Hepatic stellate cell (primary cell): ENCODE data around the gene DENND6B.
A peak's percentile ranks its signal among the peaks of the same experiment; 100 is the strongest.

Experiments
- DNase-seq: peaks from one replicate; pipeline ENCODE4 v3.0.0; 2011; ENCODE audit warnings: low spot score

The DENND6B gene

DNA sequence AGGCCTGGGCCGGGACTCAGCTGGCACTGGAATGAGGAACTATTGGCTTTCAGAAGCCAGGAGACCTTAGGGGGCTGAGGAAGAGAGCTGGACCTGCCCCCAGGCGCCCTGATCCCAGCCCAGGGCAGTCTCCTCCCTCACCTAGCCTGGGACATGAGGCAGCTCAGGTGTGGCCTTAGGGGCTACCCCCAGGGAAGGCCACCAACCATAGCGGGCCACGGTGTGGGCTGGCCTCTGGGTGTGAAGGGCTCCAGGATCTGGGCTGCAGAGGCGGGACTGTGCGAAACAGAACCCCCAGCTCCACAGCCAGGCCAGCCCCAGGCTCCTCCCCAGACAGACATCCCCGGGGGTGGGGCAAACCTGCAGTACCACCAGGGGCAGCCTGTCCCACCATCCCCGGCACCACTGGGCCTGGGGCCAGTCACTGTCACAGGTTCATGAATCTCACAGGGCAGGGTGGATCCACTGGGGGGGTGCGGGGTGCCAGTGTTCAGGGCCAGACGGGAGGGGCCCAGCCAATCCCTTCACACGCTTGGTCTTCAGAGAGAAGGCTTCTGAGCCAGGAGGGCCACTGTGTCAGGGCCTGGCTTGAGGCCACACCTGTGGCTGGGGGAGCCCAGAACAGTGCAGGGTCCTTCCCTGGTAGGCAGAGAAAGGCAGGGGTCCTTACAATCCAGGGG, 22.8 kb downstream of the DENND6B start:
- DNase-seq: peak; percentile 49

DNA sequence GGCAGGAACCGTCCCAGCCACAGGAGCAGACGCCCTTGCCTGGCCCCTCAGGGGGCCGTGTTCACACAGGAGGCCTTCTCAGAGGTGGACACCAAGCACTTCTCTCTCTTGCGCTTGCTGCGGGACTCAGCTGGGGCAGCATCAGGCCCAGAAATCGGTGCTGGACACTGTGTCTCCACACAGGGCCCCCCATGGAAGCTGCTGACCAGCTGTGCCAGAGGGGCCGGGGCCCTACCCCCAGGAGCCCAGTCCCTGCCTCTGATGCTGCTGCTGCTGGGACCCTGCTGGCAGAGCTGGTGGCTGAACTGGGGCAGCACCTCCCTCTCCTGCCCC, 23.3 kb downstream of the DENND6B start:
- DNase-seq: no peak

DNA sequence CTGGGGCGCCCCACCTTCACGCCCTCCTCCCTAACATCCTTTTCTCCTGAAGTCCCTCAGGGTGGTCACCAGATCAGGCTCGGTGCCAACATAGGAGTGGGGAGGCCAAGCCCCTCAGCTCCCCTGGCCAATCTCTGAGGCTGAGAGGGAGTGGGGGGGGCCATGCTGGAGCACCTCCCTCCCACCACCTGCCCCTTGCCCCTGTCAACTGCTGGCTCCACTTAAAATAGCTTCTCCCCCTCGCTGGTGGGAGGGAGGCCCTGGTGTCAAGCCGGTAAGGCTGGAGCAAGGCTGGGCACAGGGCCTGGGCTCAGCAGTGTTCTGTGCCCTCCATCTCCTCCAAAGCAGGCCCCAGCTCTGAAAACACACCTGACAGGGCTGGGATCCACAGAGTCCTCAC, 24.2 kb downstream of the DENND6B start:
- no peak for DNase-seq

DNA sequence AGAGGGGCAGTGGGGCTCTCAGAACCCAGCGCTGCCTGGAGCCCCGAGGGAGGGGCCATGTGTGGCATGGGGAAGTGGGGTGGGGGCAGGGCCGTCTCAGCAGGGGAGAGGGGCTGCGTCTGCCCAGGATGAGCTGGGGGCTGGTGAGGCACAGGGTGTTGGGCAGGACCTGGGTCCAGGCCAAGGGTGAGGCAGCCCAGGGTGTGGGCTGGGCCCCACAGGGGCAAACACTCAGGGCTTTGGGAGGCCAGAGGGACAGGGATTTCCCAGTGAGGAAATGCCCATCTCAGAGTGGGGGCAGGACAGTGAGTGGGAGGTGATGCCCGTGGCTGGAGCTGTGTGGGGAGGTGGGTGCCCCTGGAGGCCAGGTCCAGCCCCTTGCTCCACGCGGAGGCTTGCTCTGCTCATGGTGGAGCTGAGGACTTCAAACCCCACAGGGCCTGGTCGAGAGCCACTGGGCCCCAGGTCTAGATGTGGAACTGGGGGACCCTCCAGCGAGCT, 24.7 kb downstream of the DENND6B start:
- DNase-seq: no peak

DNA sequence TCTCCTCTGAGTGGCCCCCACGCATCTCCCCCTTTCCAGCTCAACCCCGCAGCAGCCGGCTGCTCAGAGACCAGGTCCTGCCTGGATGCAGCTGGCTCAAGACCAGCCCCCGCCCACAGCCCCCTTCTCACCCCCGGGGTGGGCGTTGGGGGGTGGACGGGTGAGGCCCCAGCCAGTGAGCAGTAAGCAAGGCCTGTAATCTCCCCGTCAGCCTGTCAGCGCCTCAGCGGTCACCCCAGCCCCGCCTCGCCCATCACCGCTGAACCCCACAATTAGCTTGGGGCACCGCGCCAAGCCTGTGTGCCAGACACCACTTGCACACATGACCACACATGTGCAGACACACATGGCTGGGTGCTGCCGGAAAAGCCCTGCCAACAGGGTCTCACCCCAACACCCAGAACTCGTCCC, 25.2 kb downstream of the DENND6B start:
- no peak for DNase-seq

DNA sequence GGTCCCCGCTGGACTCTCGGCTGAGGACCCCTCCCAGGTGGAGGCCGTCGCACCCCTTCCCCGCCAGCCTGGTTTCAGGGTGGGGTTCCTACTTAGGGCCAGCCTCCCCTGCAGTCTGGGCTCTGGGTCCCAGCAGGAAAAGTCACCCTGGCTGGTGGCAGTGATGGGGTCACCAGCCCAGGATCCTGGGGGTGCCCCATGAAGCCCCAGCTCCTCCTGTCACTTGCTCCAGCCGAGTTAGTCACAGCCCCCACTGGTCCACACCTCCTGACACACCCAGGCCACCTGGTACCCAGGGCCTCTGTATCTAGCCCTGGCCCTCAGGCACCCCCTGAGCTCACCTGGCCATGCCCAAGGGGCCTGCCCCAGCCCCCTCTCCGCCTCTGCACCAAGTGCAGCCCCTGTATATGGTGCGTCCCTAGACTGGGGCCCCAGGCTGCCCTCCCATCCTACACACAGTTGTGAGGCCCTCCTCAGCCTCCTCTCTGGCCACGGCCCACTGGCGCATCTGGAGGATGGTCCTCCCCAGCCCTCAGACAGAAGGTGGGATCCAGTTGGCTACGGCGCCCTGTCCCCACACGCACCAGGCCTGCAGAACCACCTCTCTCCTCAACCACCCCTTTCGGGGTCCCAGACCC, 26.1 kb downstream of the DENND6B start:
- no peak for DNase-seq

DNA sequence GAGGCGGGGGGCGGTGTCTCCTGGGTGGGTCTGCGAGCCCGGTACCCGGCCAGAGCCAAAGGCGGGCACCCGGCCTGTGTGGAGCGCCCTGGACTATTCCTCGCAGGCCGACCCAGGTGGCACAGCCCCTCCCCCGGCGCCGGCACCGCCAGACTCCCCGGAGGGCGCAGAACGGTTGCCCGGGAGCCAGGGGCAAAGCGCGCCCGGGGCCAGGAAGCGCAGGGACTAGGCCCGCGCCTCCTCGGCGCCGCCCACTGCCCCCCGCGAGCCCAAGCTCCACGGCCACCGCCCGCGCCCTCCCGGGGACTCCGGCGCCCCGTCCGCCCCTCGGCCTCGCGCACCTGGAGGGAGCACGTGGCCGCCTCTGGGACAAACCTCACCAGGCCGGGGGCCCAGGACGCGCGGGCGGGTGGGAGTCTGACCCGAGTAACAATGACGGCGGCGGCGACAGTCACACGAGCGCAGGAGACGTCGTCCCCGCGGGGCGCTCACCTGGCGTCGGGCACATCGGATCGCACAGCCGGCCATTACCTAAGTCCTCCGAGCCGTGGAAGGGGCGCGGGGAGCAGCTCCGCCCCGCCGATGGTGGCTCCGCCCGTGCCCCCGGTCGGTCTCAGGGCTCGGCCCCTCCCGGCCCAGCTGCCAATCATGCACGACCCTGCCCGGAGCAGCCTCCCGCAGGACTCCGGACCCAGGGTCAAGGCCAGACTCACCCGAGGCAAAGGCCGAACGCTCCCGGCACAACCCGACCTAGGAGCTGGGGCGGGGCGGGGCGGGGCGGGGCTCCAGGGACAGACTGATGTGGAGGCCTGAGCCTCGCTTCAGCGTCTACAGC, 26.8 kb downstream of the DENND6B start:
- no peak for DNase-seq

DNA sequence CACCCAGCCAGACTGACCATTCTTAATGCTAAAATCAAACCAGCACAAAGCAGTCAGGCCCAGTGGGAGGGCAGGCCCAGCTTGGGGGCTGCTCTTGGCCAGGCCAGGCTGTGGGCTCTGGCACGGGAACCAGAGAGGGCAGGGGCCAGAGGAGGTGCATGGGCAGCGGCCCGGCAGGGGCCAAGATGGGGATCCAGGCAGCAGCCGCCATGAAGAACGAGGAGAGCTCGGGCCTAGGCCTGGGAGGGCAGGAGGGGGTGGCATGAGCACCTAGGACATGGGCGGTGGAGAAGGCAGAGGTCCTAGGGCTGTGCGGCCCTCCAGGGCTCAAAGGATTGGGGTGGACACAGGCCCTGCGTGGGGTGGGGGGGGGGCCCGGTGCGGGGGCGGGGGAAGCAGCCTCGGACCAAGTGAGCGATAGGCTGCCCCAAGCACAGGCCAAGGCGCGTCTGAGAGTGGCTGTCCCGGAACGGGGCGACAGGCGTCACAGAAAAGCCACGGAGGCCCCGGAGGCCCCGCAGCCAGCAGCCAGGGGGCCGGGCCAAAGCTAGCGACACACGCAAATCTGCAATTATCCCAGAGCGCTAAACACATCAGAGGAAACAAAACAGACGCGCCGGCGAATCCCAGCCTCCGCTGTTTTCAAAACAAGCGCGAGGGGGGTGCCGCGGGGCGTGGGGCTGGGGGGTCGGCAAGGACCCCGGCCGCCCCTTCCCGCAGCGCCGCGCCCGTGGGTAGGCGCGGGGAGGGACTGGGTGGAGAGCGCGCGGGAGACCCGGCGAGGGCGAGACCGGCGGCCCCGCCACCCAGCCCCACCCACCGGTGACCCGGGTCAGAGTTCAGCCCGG, 27.7 kb downstream of the DENND6B start:
- DNase-seq: no peak

DNA sequence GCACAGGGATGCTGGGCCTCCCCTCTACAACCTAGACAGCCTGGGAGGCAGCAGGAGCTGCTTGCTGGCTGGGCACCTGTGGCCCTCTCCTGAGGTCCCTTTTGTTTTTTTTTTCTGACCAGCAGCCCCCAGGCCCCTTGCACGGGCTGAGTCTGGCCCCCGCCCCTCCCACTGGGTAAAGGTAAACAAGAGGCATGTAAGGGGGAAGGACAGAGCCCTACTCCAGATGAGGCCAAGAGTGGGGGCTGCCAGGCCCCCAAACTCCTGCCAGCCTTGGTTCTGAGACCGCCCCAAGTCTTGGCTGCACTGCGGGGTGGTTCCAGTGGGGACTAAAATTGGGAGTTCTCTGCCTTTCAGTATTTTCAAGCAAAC, 28.6 kb downstream of the DENND6B start:
- DNase-seq: no peak

DNA sequence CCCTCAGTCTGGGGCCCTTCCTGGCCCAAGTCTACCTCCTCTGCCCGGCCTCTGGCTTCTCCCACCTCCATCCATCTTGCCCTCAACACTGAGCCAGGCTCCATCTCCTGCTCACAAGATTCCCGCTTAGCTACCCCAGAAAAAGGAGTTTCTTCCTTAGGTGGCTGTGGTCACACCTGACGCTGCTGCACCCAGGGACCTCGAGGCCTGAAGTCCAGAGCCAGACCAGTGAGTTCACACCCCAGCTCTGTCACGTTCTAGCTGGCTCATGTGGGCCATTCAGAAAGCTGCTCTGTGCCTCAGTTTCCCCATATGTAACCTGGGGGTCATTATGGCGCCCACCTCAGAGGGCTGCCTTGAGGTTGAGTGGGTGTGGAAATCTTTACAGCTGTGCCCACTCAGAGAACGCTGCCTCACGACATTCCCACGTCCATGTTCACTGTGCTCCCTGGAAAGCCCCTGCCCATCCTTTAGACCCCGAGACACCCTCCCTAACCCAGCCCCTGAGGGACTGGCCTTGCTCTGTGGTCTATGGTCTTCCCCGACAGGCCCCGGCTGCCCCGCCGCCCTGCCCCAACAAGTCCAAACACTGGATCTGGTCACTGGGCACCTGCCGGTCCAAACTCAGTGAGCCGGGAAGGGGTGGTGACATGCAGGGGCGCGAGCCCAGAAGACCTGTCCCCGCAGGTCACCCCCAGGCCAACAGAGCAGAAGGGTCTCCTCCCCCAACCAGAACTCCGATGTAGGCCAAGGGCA, 29.1 kb downstream of the DENND6B start:
- DNase-seq: no peak

DNA sequence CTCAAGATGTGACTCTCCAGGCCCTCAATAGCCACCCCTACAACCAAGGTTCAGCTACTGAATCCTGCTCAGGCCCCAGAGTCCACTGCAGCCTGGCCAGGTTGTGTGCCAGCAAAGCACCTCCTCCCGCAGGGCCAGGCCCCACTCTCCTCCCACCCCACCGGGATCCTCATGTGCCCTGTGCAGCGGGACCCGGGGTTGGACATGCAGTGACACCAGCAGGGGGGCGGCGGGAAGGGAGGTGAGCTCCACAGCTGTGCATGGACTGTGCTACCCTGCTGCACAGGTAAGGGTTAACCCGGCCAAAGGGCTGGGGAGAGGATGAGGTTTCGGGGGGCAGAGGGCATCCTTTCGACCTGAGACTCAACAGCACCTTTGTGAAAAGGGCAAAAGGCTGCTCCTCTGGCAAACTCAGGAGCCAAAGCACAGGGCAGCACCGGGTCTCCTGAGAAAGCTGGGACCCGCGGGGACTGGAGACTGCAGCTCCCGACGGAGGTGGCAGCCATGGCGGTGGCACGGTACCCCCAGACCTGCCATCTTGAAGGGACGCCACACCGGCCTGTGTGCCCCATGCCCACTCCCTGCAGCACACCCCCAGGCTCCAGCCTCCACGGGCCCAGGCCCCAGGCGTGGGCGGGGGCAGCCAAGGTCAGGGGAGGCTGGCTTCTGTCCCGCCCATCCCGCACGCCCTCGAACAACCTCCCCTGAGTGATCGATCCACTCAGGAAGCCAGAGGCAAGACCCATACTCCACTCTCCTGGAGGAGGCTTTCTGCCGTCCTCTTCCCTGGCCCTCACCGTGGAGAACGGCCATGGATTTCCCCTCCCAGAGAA, 29.9 kb downstream of the DENND6B start:
- DNase-seq: no peak

DNA sequence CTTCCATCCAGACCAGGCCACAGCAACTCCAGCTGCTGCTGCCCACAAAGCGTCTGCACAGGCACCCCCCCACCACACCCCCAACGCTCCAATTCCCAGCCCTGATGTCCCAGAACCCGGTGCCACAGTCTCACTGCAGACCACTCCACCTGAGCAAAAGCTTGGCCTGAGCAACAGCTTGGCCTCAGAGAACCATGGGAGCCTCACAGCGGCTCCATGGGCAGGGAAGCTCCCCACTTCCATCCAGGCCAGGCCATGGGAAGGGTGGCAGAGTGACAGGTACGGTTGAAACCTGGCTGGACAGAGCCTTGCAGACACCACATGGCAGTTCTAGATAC, 32.5 kb downstream of the DENND6B start:
- no peak for DNase-seq

DNA sequence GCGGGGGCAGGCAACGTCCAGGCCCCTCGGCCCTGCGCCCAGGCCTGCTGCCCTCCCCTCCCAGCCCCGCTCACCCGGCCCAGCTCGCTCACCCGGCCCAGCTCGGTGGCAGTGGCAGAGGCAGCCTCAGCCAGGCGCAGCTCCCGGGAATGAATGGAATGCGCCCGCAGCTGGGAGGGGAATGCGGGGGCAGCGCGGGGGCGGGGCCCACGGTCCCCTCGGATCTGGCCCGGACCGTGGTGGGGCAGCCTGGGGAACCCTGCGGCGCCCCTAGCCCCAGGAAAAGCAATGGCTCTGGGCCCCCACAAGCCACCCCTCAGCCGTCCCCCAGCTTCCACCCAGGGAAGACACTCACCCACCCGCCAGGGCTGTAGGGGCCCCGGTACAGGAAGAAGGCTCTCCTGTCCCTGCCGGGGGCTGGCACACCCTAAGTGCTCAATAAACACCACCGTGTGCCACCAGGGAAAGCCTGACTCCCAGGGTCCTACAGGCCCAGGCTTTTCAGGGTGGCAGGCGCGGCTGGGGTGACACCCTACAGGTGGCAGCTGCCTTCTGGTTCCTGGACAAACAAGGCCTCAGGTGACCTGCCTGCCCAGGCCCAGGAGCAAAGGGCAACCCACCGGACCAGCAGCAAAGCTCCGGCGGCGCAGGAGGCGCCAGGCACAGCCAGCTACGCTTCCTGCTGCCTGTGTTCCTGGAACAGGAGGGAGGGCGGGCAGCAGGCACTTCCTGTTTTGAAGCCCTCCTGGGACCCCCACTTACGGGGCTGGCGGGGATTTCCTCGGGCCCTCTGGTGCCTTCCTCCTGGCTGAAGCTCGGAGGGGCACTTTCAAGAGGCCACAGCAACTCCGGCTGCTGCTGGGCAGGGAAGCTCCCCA, 33.1 kb downstream of the DENND6B start:
- peak; percentile 95 for DNase-seq

DNA sequence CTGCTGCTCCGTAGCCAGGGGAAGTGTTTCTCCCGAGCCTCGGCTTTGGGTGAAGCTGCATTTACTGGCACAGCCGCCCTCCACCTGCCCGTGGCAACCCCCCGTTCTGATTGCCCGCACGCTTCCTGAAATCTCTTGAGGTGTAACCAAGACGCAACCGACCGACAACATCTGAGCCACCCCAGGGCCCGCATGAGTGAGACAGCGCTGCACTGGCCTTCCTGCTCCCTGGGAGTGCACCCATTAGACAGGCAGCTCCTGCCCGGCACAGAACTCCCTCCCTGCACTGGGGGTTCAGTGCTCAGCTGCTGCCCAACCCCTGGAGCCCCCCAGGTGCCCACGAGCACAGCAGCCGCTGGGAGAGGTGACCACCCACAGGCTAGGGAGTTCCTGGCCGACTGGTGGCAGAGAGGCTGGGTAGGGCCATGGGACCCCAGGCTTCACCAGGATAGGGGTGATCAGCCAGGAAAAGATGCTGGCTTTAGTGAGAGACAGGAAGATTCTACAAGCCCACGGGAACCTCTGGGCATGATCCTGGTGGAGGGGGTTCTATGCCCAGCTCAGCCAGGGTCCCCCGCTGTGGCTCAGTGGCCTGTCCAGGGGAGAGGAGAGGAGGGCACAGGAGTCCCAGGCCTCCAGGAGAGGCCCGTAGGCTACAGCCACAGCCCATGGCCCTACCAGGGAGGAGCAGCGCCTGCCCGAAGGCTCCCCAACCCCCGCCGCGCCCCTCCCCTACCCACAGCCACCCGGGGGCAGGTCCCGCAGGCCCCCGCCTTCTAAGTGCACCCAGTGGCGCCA, 34.0 kb downstream of the DENND6B start:
- no peak for DNase-seq

DNA sequence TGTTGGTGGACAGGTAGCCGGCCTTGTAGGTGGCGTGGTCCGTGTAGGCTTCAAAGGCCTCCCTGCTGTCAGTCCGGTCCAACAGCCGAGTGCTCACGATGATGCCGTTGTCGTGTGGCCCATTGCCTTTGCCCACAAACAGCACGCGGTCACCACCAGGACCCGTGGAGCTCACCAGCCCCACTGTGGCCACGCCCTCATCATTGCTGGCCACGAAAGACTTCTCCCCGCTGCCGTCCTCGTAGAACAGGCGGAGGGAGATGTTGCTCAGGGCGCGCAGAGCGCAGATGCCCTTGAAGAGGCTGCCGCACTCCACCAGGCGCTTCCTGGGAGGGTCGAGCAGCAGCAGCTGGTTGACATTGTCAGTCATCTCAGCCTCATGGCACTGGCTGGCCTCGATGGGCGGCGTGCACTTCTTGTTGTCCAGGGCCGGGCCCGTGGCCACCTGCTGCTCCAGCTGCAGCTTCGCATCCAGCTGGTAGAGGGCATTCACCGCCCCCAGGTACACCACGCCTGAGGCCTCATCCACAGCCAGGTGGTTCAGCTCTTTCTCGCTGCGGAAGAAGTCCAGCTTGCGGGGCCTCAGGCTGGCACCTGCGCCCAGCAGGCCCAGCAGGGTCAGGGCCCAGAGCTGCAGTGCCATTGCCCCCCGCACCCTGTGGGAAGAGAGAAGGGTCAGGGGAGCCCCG, 36.7 kb downstream of the DENND6B start:
- DNase-seq: no peak

DNA sequence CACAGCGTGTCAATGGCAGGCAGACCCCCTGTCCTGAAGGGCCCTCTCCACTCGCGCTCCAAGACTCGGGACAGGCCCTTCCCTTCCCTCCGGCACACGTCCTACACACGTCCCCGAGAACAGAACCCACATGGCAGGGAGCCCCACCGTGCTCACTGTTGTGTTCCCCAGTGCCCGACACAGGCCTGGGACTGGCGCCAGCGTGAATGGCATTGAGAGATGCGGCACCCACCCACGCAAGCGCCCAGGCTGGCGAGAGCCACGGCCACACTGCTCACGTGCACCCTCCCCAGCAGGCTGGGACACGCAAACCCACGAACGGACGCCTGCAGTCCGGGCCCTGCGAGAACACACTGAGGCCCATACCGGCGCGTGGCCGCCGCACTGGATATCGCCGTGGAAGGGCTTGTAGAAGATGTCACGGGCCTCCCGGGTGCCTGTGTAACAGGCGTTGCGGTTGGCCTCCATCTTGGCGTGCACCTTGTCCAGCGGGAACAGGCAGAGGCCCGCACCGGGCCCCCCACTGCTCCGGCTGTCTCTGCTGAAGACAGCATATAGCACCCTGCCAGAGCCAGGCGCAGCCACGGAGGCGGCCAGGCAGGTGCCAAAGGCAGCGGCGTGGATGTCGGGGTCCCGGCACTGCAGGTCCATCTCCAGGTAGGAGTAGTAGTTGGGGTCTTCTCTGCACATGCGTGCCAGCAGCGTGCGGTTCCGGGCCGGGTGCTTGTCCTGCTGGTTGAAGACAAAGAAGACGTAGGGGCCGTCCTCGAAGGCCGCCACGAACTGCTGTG, 37.5 kb downstream of the DENND6B start:
- DNase-seq: no peak

DNA sequence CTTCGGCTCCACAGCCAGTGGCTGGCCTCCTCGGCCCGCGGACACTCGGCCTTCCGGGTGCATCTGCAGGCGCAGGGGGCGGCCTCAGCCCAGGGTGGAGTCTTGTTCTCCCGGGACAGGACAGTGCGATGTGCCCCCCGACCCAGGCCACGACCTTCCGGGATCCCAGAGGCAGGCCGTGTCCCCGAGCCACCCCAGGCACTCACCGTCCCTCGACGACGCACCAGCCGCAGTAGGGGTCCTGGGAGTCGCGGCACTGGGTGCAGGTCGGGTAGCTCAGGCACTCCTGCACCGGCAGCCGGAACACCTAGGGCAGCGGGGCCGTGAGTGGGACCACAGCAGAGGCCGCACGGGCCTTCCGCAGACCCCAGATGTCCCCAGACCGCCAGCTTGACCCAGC, 39.1 kb downstream of the DENND6B start:
- DNase-seq: no peak
